Measurements from ENCODE around the gene SCNN1B. TPM values are rescaled to one million over a fixed set of nuclear protein-coding genes. Genes with fewer than 3 reads are reported as not detected.

Gene SCNN1B
- polyA plus RNA-seq, 1 experiment = not detected

DNA sequence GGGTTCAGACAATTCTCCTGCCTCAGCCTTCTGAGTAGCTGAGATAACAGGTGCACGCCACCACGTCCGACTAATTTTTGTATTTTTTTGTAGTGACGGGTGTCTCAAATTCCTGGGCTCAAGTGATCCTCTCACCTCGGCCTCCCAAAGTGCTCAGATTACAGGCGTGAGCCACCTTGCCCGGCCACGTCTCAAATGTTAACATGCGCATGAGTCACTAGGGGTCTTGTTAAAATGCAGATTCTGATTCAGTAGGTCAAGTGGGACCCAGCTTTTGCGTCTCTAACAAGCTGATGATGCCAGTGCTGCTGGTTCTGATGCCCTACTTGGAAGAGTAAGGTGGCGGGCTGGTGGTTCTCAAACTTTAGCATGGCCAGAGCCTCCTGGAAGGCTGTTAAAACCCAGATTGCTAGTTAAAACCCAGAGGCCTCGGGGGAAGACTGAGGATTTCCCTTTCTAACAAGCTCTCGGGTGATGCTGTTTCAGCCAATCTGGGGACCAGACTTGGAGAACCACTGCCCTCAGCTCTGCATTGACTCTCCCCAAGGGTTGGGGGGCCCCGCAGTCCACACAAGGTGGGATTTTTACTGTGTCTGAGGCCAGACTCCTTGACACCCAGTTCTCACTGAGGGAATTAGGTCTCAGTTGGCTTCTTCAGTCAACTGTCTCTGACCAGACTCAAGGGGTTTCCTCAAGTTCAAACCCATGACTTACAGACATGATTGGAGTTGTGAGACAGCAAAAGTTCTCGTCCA is 17.9 kb downstream of the SCNN1B start:
- H3K36me3 ChIP-seq (ENCODE audit: control insufficient read depth, insufficient read depth, low read length) = no peaks in the 10 kb centered on the region
- ChIA-PET CTCF (interaction anchor here (0.6 kb wide), 1 partner anchor 496 kb away, joined by 3 read pairs; no protein-coding TSS in a partner anchor), POLR2A (interaction anchor here (0.6 kb wide), 1 partner anchor 17 kb away, joined by 4 read pairs; no protein-coding TSS in a partner anchor)
- DNase-seq (ENCODE audit: low read depth) = no peak
- TF ChIP-seq, protein P1, sequence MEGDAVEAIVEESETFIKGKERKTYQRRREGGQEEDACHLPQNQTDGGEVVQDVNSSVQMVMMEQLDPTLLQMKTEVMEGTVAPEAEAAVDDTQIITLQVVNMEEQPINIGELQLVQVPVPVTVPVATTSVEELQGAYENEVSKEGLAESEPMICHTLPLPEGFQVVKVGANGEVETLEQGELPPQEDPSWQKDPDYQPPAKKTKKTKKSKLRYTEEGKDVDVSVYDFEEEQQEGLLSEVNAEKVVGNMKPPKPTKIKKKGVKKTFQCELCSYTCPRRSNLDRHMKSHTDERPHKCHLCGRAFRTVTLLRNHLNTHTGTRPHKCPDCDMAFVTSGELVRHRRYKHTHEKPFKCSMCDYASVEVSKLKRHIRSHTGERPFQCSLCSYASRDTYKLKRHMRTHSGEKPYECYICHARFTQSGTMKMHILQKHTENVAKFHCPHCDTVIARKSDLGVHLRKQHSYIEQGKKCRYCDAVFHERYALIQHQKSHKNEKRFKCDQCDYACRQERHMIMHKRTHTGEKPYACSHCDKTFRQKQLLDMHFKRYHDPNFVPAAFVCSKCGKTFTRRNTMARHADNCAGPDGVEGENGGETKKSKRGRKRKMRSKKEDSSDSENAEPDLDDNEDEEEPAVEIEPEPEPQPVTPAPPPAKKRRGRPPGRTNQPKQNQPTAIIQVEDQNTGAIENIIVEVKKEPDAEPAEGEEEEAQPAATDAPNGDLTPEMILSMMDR (IDR thresholded peaks at IDR 0.05; ENCODE audit: insufficient read depth, low read depth, low read length) = no peak
- no peak overlapping the region for H3K4me3 ChIP-seq (ENCODE audit: low read depth, low read length)
- no peaks in the 10 kb centered on the region for H3K27me3 ChIP-seq (ENCODE audit: control insufficient read depth, insufficient read depth, low read length)

GRCh38 chr16:23320693-23321092 is 18.6 kb downstream of the SCNN1B start:
- TF ChIP-seq, protein P1 (IDR thresholded peaks at IDR 0.05; ENCODE audit: insufficient read depth, low read depth, low read length) = no peak
- H3K27me3 ChIP-seq (ENCODE audit: control insufficient read depth, insufficient read depth, low read length) = no peaks in the 10 kb centered on the region
- H3K36me3 ChIP-seq (ENCODE audit: control insufficient read depth, insufficient read depth, low read length) = no peaks in the 10 kb centered on the region
- no peak for DNase-seq (ENCODE audit: low read depth)
- ChIA-PET CTCF (no interaction called here), POLR2A (interaction anchor here (0.6 kb wide), 1 partner anchor 16 kb away, joined by 4 read pairs; no protein-coding TSS in a partner anchor)
- H3K4me3 ChIP-seq (ENCODE audit: low read depth, low read length) = no peak overlapping the region

DNA sequence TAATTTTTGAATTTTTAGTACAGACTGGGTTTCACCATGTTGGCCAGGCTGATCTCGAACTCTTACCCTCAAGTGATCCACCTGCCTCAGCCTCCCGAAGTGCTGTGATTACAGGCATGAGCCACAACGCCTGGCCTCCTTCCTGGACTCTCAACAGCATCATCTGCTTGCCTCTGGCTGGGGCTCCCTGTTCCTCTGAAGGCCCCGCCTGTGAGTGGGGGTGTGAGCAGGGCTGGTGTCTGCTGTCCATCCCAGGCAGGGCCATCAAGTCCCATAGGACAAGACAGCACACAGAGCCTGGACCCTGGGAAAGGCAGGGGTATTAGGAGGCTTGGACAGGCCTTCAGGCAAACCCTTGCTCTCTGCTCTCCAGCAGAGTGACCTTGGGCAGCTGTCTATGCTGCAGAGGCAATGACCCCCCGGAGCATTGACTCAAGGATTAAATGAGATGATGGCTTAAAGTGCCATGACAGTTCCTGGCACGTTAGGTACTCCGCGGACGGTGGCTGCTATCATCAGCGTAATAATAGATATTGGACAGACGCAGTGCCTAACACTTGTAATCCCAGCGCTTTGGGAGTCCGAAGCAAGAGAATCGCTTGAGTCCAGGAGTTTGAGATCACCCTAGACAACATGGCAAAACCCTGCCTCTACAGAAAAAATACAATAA is 19.2 kb downstream of the SCNN1B start:
- no peak overlapping the region for H3K4me3 ChIP-seq (ENCODE audit: low read depth, low read length)
- no peaks in the 10 kb centered on the region for H3K27me3 ChIP-seq (ENCODE audit: control insufficient read depth, insufficient read depth, low read length)
- no peak for DNase-seq (ENCODE audit: low read depth)
- no peaks in the 10 kb centered on the region for H3K36me3 ChIP-seq (ENCODE audit: control insufficient read depth, insufficient read depth, low read length)
- CTCF ChIA-PET = no interaction called here
- TF ChIP-seq, protein P1 (IDR thresholded peaks at IDR 0.05; ENCODE audit: insufficient read depth, low read depth, low read length) = no peak
- POLR2A ChIA-PET = no interaction called here

- Histone ChIP-seq H3K27me3 (ENCODE audit: control insufficient read depth, insufficient read depth, low read length) (no peaks in the 10 kb centered on the region), H3K4me3 (ENCODE audit: low read depth, low read length) (no peak overlapping the region), H3K36me3 (ENCODE audit: control insufficient read depth, insufficient read depth, low read length) (no peaks in the 10 kb centered on the region)
- POLR2A ChIA-PET = no interaction called here
- DNase-seq (ENCODE audit: low read depth) = no peak
- TF ChIP-seq, protein P1 (IDR thresholded peaks at IDR 0.05; ENCODE audit: insufficient read depth, low read depth, low read length) = no peak
- CTCF ChIA-PET = no interaction called here
These were observed 21.3 kb downstream of the SCNN1B start for GRCh38 chr16:23323224-23324030.

GRCh38 chr16:23324727-23325126 is 22.6 kb downstream of the SCNN1B start:
- TF ChIP-seq, protein P1 (IDR thresholded peaks at IDR 0.05; ENCODE audit: insufficient read depth, low read depth, low read length) = no peak
- no peak for DNase-seq (ENCODE audit: low read depth)
- H3K4me3 ChIP-seq (ENCODE audit: low read depth, low read length) = no peak overlapping the region
- no peaks in the 10 kb centered on the region for H3K36me3 ChIP-seq (ENCODE audit: control insufficient read depth, insufficient read depth, low read length)
- CTCF ChIA-PET = no interaction called here
- POLR2A ChIA-PET = no interaction called here
- H3K27me3 ChIP-seq (ENCODE audit: control insufficient read depth, insufficient read depth, low read length) = no peaks in the 10 kb centered on the region

Measured in BJ (cell line).